ENCODE results near the gene GPBP1.

- TF ChIP-seq, protein P1, sequence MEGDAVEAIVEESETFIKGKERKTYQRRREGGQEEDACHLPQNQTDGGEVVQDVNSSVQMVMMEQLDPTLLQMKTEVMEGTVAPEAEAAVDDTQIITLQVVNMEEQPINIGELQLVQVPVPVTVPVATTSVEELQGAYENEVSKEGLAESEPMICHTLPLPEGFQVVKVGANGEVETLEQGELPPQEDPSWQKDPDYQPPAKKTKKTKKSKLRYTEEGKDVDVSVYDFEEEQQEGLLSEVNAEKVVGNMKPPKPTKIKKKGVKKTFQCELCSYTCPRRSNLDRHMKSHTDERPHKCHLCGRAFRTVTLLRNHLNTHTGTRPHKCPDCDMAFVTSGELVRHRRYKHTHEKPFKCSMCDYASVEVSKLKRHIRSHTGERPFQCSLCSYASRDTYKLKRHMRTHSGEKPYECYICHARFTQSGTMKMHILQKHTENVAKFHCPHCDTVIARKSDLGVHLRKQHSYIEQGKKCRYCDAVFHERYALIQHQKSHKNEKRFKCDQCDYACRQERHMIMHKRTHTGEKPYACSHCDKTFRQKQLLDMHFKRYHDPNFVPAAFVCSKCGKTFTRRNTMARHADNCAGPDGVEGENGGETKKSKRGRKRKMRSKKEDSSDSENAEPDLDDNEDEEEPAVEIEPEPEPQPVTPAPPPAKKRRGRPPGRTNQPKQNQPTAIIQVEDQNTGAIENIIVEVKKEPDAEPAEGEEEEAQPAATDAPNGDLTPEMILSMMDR (IDR thresholded peaks at IDR 0.05): peak; percentile 71
- TF ChIP-seq FOXM1 (IDR thresholded peaks at IDR 0.05; ENCODE audit: low read depth): no peak
- no peak for TF ChIP-seq POLR2AphosphoS5 (IDR thresholded peaks at IDR 0.05; ENCODE audit: low read depth, low read length)
- no peak for TF ChIP-seq GABPA (IDR thresholded peaks at IDR 0.05; ENCODE audit: low read depth)
- TF ChIP-seq, protein P2, sequence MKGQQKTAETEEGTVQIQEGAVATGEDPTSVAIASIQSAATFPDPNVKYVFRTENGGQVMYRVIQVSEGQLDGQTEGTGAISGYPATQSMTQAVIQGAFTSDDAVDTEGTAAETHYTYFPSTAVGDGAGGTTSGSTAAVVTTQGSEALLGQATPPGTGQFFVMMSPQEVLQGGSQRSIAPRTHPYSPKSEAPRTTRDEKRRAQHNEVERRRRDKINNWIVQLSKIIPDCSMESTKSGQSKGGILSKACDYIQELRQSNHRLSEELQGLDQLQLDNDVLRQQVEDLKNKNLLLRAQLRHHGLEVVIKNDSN (IDR thresholded peaks at IDR 0.05; ENCODE audit: borderline replicate concordance, low read depth): peak; percentile 84
- TF ChIP-seq RFX5 (IDR thresholded peaks at IDR 0.05; ENCODE audit: low read length): no peak
- no peak for TF ChIP-seq MXI1 (IDR thresholded peaks at IDR 0.05; ENCODE audit: low read depth, low read length)
- TF ChIP-seq MAX (IDR thresholded peaks at IDR 0.05; ENCODE audit: low read depth): 0 out of 2 replicates have a peak, but pooled peaks have one; percentile 19
- TF ChIP-seq IRF3 (IDR thresholded peaks at IDR 0.05; ENCODE audit: low read depth, low read length): no peak
- TF ChIP-seq NFIC (IDR thresholded peaks at IDR 0.05; ENCODE audit: borderline replicate concordance): no peak
- TF ChIP-seq EP300 (IDR thresholded peaks at IDR 0.05; ENCODE audit: borderline replicate concordance in 1 of 2, low read depth in 1 of 2, low read length in 1 of 2): no peak
- peak; percentile 76 for TF ChIP-seq SMC3 (IDR thresholded peaks at IDR 0.05; ENCODE audit: low read depth, low read length)
- no peak for TF ChIP-seq JUND (IDR thresholded peaks at IDR 0.05)
These were observed 125.2 kb downstream of the GPBP1 start for GRCh38 chr5:57298985-57299491.
